GM13977 (cell line): ENCODE results near the gene TEK.

Experiments used
- DNase-seq: peaks from one replicate; pipeline ENCODE4 v3.0.0; 2012; ENCODE audit warnings: low spot score
- CTCF ChIP-seq: IDR thresholded peaks from 2 replicates; pipeline ENCODE4 v1.5.1; 2012; ENCODE audit warnings: mild to moderate bottlenecking, control low read depth; ENCODE audit not compliant: insufficient read depth; ENCODE audit errors: extremely low read depth, missing control alignments
- in situ Hi-C: fragments of 300-500 bp; cut with MboI; formaldehyde crosslinking; loops from one replicate; pipeline ENCODE4 v1.12.0; 2022; ENCODE audit warnings: low sequenced_read_pairs, low pct_unique_long_range_greater_than_20kb, mixed read lengths, inconsistent platforms; ENCODE audit not compliant: unreplicated experiment

Gene TEK

GRCh38 chr9:27133817-27134216 is 24.8 kb downstream of the TEK start:
- in situ Hi-C loops, result no loop called here
- no peak for TF ChIP-seq CTCF

GRCh38 chr9:27142299-27142930 is 33.4 kb downstream of the TEK start:
- in situ Hi-C loops, result no loop called here
- DNase-seq, result no peak
- TF ChIP-seq CTCF, result no peak

More at GRCh38 chr9:27133817-27134216, 24.8 kb downstream of the TEK start:
- DNase-seq, result no peak

- TF ChIP-seq CTCF, result no peak
- DNase-seq, result no peak
- in situ Hi-C loops, result no loop called here
Observed at GRCh38 chr9:27145143-27145542, 36.1 kb downstream of the TEK start.

GRCh38 chr9:27149651-27150050 is 40.6 kb downstream of the TEK start:
- no peak for DNase-seq
- TF ChIP-seq CTCF, result no peak
- in situ Hi-C loops, result no loop called here

- no peak for TF ChIP-seq CTCF
- in situ Hi-C loops, result no loop called here
- no peak for DNase-seq
Observed at GRCh38 chr9:27150746-27151406, 41.9 kb downstream of the TEK start.

- in situ Hi-C loops, result no loop called here
- no peak for TF ChIP-seq CTCF
- DNase-seq, result no peak
Observed at GRCh38 chr9:27151693-27152404, 42.8 kb downstream of the TEK start.
